ENCODE measurements around the gene SF3B3. TPM values are rescaled to one million over a fixed set of nuclear protein-coding genes. Genes with fewer than 3 reads are reported as not detected.

SF3B3 gene
- total RNA-seq, 1 donor from 2014 or later, result 188 TPM

GRCh38 chr16:70495425-70496182, 28.0 kb upstream of the SF3B3 start:
- peaks cover 13% of the 10 kb centered on the region for H3K36me3 Mint-ChIP-seq
- Histone ChIP-seq H3K27me3 (no peaks in the 10 kb centered on the region), H3K36me3 (peaks cover 9% of the 10 kb centered on the region), H3K4me2 (no peak overlapping the region), H3K9me3 (ENCODE audit: low read depth) (no peaks in the 10 kb centered on the region), H2AFZ (replicated peaks) (no peak overlapping the region), H3K9ac (no peak overlapping the region), H3K79me2 (ENCODE audit: low read depth) (no peaks in the 10 kb centered on the region), H3K27ac (no peak overlapping the region), H4K20me1 (ENCODE audit: low read depth) (no peaks in the 10 kb centered on the region), H3K4me1 (peaks cover 2% of the 10 kb centered on the region), H3K4me3 (no peak overlapping the region), H3F3A (ENCODE audit: low read depth) (peaks cover 2% of the 10 kb centered on the region)
- TF ChIP-seq CTCF (IDR thresholded peaks at IDR 0.05) (no peak), EZH2phosphoT487 (IDR thresholded peaks at IDR 0.05) (no peak), EZH2 (IDR thresholded peaks at IDR 0.05) (no peak)
- H3K27ac Mint-ChIP-seq, result no peak overlapping the region
- DNase-seq (ENCODE audit: low spot score), result no peak
- no peaks in the 10 kb centered on the region for H3K4me1 Mint-ChIP-seq
- H3K9me3 Mint-ChIP-seq, result no peaks in the 10 kb centered on the region
- peaks cover 3% of the 10 kb centered on the region for H3K27me3 Mint-ChIP-seq (ENCODE audit: insufficient read depth, low read depth)
- H3K4me3 Mint-ChIP-seq, result no peak overlapping the region

GRCh38 chr16:70496513-70496912, 27.1 kb upstream of the SF3B3 start:
- H3K4me1 ChIP-seq, result peaks cover 6% of the 10 kb centered on the region
- Mint-ChIP-seq H3K36me3 (peaks cover 17% of the 10 kb centered on the region), H3K27me3 (ENCODE audit: insufficient read depth, low read depth) (no peaks in the 10 kb centered on the region), H3K4me3 (no peak overlapping the region), H3K27ac (no peak overlapping the region), H3K9me3 (no peaks in the 10 kb centered on the region), H3K4me1 (no peaks in the 10 kb centered on the region)
- peaks cover 11% of the 10 kb centered on the region for H3F3A ChIP-seq (ENCODE audit: low read depth)
- H4K20me1 ChIP-seq (ENCODE audit: low read depth), result no peaks in the 10 kb centered on the region
- peaks cover 9% of the 10 kb centered on the region for H3K36me3 ChIP-seq
- H3K4me2 ChIP-seq, result no peak overlapping the region
- H3K4me3 ChIP-seq, result no peak overlapping the region
- H3K9me3 ChIP-seq (ENCODE audit: low read depth), result no peaks in the 10 kb centered on the region
- no peak for DNase-seq (ENCODE audit: low spot score)
- TF ChIP-seq EZH2 (IDR thresholded peaks at IDR 0.05) (no peak), CTCF (IDR thresholded peaks at IDR 0.05) (no peak), EZH2phosphoT487 (IDR thresholded peaks at IDR 0.05) (no peak)
- no peaks in the 10 kb centered on the region for H3K27me3 ChIP-seq
- H2AFZ ChIP-seq (replicated peaks), result no peak overlapping the region
- H3K9ac ChIP-seq, result no peak overlapping the region
- no peaks in the 10 kb centered on the region for H3K79me2 ChIP-seq (ENCODE audit: low read depth)
- H3K27ac ChIP-seq, result no peak overlapping the region

GRCh38 chr16:70508752-70509151, 14.9 kb upstream of the SF3B3 start:
- no peaks in the 10 kb centered on the region for H3K27me3 ChIP-seq
- Mint-ChIP-seq H3K4me1 (no peaks in the 10 kb centered on the region), H3K27ac (no peak overlapping the region), H3K36me3 (peaks cover 18% of the 10 kb centered on the region), H3K4me3 (no peak overlapping the region), H3K9me3 (no peaks in the 10 kb centered on the region), H3K27me3 (ENCODE audit: insufficient read depth, low read depth) (peaks cover 2% of the 10 kb centered on the region)
- no peaks in the 10 kb centered on the region for H3K79me2 ChIP-seq (ENCODE audit: low read depth)
- DNase-seq (ENCODE audit: low spot score), result no peak
- no peaks in the 10 kb centered on the region for H3K4me1 ChIP-seq
- H2AFZ ChIP-seq (replicated peaks), result no peak overlapping the region
- H3K36me3 ChIP-seq, result no peaks in the 10 kb centered on the region
- H3K27ac ChIP-seq, result no peak overlapping the region
- TF ChIP-seq CTCF (IDR thresholded peaks at IDR 0.05) (peak; percentile 15), EZH2 (IDR thresholded peaks at IDR 0.05) (no peak)
- H3K4me3 ChIP-seq, result no peak overlapping the region
- no peak overlapping the region for H3K4me2 ChIP-seq
- H3K9ac ChIP-seq, result no peak overlapping the region
- H3F3A ChIP-seq (ENCODE audit: low read depth), result no peaks in the 10 kb centered on the region
- no peaks in the 10 kb centered on the region for H4K20me1 ChIP-seq (ENCODE audit: low read depth)
- H3K9me3 ChIP-seq (ENCODE audit: low read depth), result no peaks in the 10 kb centered on the region
